Measurements from ENCODE around the gene RSPH6A. TPM values are rescaled to one million over a fixed set of nuclear protein-coding genes. Genes with fewer than 3 reads are reported as not detected.

The RSPH6A gene
- total and polyA plus RNA-seq, 2 of the 4 experiments (the other 2 are of a cell fraction) = under 0.01 to 0.09 TPM

DNA sequence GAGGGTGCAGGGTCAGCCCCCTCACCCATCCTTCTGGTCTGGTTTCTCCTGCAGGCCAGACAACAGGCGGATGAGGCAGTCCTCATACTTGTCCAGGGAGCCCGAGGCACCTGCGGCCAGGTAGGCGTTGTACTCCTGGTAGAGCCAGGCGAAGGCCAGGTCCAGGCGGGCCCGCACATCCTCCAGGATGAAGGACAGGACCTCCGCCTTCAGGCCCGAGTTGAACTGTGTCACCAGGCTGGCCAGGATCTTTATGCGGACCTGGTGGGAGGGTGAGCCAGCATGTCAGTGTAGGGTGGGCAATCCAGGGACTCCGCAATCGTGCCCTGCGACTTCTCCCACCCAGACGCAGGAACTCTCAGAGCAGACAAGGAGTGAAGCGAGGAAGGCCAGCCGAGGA lies 13.8 kb upstream of the RSPH6A start:
- H2AK9ac ChIP-seq (replicated peaks; ENCODE audit: low read depth, low read length, poor library complexity) = no peak overlapping the region
- H3K79me1 ChIP-seq (ENCODE audit: low read depth in 1 of 2, low read length in 2 of 2) = peaks cover 0 to 4% of the 10 kb centered on the region in 2 experiments; a peak in 3 of 4 replicates
- H2BK120ac ChIP-seq (ENCODE audit: low read depth, low read length) = no peak overlapping the region
- in situ Hi-C loops (cut with MboI; ENCODE audit: low sequenced_read_pairs) (no loop called here), dilution Hi-C loops (cut with HindIII; ENCODE audit: low sequenced_read_pairs, unreplicated experiment) (no loop called here), intact Hi-C loops (cut with micrococcal nuclease) (no loop called here)
- POLR2A ChIA-PET (ENCODE audit: unreplicated experiment) = no interaction called here
- no peak overlapping the region for H3K18ac ChIP-seq (ENCODE audit: low read depth, low read length)
- H2BK15ac ChIP-seq (ENCODE audit: low read depth, low read length) = no peak overlapping the region
- no peak overlapping the region for H3K23ac ChIP-seq (ENCODE audit: low read depth, low read length)
- WGBS, 2 experiments (ENCODE audit: extremely low coverage in 2 of 2, insufficient read length in 1 of 2) = 100% methylated on average over 5 of the region's 16 CpGs; no CpG with 5 or more reads in 1 of the 2 experiments
- TF ChIP-seq, protein P1, sequence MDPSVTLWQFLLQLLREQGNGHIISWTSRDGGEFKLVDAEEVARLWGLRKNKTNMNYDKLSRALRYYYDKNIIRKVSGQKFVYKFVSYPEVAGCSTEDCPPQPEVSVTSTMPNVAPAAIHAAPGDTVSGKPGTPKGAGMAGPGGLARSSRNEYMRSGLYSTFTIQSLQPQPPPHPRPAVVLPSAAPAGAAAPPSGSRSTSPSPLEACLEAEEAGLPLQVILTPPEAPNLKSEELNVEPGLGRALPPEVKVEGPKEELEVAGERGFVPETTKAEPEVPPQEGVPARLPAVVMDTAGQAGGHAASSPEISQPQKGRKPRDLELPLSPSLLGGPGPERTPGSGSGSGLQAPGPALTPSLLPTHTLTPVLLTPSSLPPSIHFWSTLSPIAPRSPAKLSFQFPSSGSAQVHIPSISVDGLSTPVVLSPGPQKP (IDR thresholded peaks at IDR 0.05; ENCODE audit: borderline replicate concordance, low read depth, low read length) = no peak
- TF ChIP-seq, protein P2, sequence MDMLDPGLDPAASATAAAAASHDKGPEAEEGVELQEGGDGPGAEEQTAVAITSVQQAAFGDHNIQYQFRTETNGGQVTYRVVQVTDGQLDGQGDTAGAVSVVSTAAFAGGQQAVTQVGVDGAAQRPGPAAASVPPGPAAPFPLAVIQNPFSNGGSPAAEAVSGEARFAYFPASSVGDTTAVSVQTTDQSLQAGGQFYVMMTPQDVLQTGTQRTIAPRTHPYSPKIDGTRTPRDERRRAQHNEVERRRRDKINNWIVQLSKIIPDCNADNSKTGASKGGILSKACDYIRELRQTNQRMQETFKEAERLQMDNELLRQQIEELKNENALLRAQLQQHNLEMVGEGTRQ (IDR thresholded peaks at IDR 0.05; ENCODE audit: low read depth, low read length) = no peak
- TF ChIP-seq POLR2A (IDR thresholded peaks at IDR 0.05; ENCODE audit: low read depth, low read length) (no peak), FOS (IDR thresholded peaks at IDR 0.05; ENCODE audit: low read depth, low read length) (no peak), MAZ (IDR thresholded peaks at IDR 0.05; ENCODE audit: borderline replicate concordance, low read depth, low read length) (no peak), RAD21 (IDR thresholded peaks at IDR 0.05; ENCODE audit: low read length) (no peak), MAFK (IDR thresholded peaks at IDR 0.05; ENCODE audit: low read depth, low read length) (no peak), SMC3 (IDR thresholded peaks at IDR 0.05; ENCODE audit: low read depth, low read length) (no peak)
- TF ChIP-seq, protein P3, sequence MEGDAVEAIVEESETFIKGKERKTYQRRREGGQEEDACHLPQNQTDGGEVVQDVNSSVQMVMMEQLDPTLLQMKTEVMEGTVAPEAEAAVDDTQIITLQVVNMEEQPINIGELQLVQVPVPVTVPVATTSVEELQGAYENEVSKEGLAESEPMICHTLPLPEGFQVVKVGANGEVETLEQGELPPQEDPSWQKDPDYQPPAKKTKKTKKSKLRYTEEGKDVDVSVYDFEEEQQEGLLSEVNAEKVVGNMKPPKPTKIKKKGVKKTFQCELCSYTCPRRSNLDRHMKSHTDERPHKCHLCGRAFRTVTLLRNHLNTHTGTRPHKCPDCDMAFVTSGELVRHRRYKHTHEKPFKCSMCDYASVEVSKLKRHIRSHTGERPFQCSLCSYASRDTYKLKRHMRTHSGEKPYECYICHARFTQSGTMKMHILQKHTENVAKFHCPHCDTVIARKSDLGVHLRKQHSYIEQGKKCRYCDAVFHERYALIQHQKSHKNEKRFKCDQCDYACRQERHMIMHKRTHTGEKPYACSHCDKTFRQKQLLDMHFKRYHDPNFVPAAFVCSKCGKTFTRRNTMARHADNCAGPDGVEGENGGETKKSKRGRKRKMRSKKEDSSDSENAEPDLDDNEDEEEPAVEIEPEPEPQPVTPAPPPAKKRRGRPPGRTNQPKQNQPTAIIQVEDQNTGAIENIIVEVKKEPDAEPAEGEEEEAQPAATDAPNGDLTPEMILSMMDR (conservative IDR thresholded peaks at IDR 0.05; ENCODE audit: low read depth, low read length) = no peak
- no peak overlapping the region for H4K91ac ChIP-seq (ENCODE audit: insufficient read depth, low read depth, low read length)
- H3K56ac ChIP-seq (ENCODE audit: extremely low read depth, insufficient read depth, low read length) = no peak overlapping the region
- H3K9ac ChIP-seq (ENCODE audit: low read depth, low read length) = no peak overlapping the region
- no peak overlapping the region for H2AK5ac ChIP-seq (ENCODE audit: low read depth, low read length)
- H4K8ac ChIP-seq (ENCODE audit: low read depth in 2 of 2, low read length in 2 of 2) = no peak overlapping the region
- no peak overlapping the region for H4K5ac ChIP-seq (ENCODE audit: low read depth, low read length)
- H3K27ac ChIP-seq (ENCODE audit: insufficient read depth, low read length) = no peak overlapping the region
- no peaks in the 10 kb centered on the region for H3K27me3 ChIP-seq (ENCODE audit: control insufficient read depth, insufficient read depth, low read length)
- H4K20me1 ChIP-seq (ENCODE audit: insufficient read depth, low read length) = 0 out of 2 replicates have a peak, but pooled peaks cover 7% of the 10 kb centered on the region
- no peak for DNase-seq
- H3K9me1 ChIP-seq (ENCODE audit: insufficient read depth, low read length) = no peaks in the 10 kb centered on the region
- no peak for ATAC-seq (ENCODE audit: low read depth)
- no peak overlapping the region for H2BK20ac ChIP-seq (ENCODE audit: low read depth, low read length)
- no peaks in the 10 kb centered on the region for H3K4me1 ChIP-seq (ENCODE audit: control insufficient read depth, insufficient read depth, low read length)
- no peak overlapping the region for H2BK5ac ChIP-seq (ENCODE audit: low read depth, low read length, poor library complexity, severe bottlenecking)
- no peak overlapping the region for H2AFZ ChIP-seq (replicated peaks; ENCODE audit: low read length, poor library complexity)
- H3K9me3 ChIP-seq (ENCODE audit: control insufficient read depth, insufficient read depth, low read length) = no peaks in the 10 kb centered on the region
- no TSS peak for BruUV-seq (replicated peaks)
- H3K4me2 ChIP-seq (ENCODE audit: low read depth, low read length) = no peak overlapping the region
- H3K36me3 ChIP-seq (ENCODE audit: control insufficient read depth, insufficient read depth, low read length) = peaks cover 82% of the 10 kb centered on the region
- H3K4me3 ChIP-seq (ENCODE audit: insufficient read depth, low read depth, low read length) = no peak overlapping the region
- no peak overlapping the region for H3K4ac ChIP-seq (ENCODE audit: low read depth, low read length)
- CTCF ChIA-PET = no interaction called here
- H3K14ac ChIP-seq (replicated peaks; ENCODE audit: low read depth, low read length) = no peak overlapping the region

All from IMR-90 (cell line).